Transverse colon (tissue), 3 donors: ENCODE results near the gene CFAP97.

ENCODE experiments used
- EP300 ChIP-seq: sonication (generic); formaldehyde crosslinking; IDR thresholded peaks from one replicate; pipeline ENCODE4 v1.6.1; 2017; ENCODE audit warnings: antibody characterized with exemption, low read depth
- POLR2A ChIP-seq: fragments of 450-650 bp; IDR thresholded peaks from one replicate; pipeline ENCODE4 v1.6.1; 2016; ENCODE audit warnings: antibody characterized with exemption, mild to moderate bottlenecking, moderate library complexity
- TF ChIP-seq, protein P1 (sequence below), 5 experiments: fragments of 200-600 bp in 3 of 5; fragments of 450-650 bp in 2 of 5; sonication (generic) in 3 of 5; IDR thresholded peaks; 1 replicate in 2 of 5; 2 replicates in 3 of 5; pipeline ENCODE4 v1.5.1; 2016 to 2017; ENCODE audit warnings: antibody characterized with exemption in 5 of 5, inconsistent platforms in 3 of 5, mild to moderate bottlenecking in 2 of 5, moderate library complexity in 1 of 5

GRCh38 chr4:185144601-185145240 is 59.1 kb downstream of the CFAP97 start:
- no peak for TF ChIP-seq EP300
- TF ChIP-seq, protein P1, sequence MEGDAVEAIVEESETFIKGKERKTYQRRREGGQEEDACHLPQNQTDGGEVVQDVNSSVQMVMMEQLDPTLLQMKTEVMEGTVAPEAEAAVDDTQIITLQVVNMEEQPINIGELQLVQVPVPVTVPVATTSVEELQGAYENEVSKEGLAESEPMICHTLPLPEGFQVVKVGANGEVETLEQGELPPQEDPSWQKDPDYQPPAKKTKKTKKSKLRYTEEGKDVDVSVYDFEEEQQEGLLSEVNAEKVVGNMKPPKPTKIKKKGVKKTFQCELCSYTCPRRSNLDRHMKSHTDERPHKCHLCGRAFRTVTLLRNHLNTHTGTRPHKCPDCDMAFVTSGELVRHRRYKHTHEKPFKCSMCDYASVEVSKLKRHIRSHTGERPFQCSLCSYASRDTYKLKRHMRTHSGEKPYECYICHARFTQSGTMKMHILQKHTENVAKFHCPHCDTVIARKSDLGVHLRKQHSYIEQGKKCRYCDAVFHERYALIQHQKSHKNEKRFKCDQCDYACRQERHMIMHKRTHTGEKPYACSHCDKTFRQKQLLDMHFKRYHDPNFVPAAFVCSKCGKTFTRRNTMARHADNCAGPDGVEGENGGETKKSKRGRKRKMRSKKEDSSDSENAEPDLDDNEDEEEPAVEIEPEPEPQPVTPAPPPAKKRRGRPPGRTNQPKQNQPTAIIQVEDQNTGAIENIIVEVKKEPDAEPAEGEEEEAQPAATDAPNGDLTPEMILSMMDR (IDR thresholded peaks at IDR 0.05): no peak
- TF ChIP-seq POLR2A: no peak
